NCI-H1930 (cell line): ENCODE measurements around the gene RALGPS1.
A peak's percentile ranks its signal among the peaks of the same experiment; 100 is the strongest.

Experiments
- DNase-seq, 2 experiments: peaks; one replicate each; lab custom pipeline; 2025; lab: John Stamatoyannopoulos, UW

Gene RALGPS1

DNA sequence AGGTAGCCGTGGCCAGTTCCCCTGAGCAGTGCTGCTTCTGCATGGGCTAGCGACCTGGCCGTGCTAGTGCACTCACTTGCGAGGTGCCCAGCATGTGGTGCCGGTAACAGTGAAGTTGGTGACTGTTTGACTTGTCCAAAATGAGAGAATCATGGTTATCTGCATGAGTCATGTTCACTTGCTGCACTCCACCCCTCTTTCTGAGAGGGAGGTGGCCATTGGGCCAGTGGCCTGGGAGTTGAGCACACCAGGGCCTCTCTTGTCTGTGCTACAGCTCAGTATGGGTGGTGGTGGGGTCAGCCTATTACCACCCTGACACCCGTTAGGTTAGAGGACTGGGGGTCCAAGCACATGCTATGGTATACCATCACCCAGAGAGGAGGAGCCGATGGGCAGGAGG is 294.6 kb downstream of the RALGPS1 start:
- no peak for DNase-seq

DNA sequence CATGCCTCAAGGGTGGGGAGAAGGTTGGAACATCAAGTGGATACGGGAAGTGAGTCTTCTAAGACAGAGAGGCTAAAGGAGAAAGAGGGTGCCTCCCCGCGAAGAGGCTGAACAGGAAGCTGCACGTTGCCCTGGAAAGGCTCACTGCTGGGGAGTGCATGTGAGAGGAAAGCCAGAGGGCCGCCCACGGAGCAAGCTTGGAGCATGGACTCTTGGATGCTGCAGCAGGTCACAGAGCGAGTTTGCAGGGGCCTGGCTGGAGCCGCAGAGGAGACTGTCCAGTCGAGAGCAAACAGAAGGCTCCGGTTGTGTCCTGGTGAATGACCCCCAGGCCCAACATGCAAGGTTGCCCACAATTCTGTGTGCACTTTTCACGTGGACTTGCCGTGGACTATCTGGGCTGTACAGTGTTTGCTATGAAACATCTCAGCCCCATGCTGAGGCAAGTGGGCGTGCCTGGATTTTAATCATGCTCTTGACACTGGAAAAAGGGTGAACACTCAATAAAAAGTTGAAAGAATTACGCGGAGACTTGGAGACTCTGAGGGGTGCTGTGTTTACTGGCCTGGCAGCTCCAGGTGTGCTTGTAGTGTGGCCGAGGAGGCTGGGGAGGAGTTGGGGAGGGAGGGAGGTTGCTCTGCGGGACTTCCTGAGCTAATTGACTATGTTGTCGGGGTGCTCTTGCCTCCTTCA is 295.5 kb downstream of the RALGPS1 start:
- no peak for DNase-seq

DNA sequence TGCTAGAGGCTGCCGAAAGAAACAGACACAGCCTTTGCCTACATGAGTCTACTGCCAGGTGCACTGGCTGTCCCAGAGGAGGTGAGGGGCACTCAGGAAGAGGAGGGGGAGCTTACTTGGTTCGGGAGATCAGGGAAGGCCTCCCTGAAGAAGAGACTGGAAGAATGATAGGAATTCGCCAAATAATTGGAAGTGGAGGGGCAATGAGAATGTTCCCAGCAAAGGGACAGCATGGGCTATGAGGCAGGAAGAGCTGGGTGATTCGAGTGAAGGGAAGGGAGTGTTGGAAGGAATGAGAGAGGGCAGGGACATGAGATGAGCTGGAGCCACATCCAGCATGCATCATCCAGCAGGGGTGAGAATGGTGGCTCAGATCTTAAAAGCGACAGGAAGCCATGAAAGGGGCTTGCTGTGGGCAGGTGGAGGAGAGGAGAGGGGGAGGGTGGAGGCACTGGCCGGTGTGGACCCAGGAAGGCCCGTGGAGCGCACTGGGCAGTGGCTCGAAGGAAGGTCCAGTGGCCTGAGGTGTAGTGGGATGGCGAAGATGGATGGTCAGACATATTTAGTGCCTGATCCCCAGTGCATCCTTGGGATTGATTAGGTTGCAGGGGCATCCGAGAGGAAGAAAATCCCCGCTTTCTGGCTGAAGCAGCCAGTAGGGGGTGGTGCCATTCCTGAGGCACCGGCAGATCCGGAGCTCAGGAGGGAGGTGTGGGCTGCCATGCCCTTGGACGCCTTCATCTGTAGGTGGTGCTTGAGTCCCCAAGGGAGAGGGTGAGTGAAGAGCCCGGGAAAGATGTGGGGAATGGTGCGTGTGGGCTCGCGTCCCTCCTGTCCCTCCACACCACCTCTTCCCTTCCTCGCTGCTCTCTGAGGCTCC is 296.5 kb downstream of the RALGPS1 start:
- no peak for DNase-seq

DNA sequence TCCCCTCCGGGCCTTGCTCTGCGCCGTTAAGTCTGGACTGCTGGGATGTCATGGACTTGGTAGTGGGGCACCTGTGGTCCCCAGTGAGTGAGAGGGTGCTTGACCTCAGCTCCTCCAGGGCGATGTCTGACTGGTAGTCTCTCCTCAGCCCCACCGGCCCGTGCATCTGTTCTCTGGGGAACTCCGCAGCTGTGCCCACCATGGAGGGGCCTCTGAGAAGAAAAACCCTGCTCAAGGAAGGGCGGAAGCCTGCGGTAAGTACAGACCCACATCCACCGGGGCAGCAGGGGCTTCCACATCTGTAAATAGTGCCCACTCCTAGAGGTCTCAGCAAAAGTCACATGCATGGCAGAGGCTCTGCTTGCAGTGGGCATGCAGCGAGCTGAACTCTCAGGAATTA is 297.4 kb downstream of the RALGPS1 start:
- no peak for DNase-seq

DNA sequence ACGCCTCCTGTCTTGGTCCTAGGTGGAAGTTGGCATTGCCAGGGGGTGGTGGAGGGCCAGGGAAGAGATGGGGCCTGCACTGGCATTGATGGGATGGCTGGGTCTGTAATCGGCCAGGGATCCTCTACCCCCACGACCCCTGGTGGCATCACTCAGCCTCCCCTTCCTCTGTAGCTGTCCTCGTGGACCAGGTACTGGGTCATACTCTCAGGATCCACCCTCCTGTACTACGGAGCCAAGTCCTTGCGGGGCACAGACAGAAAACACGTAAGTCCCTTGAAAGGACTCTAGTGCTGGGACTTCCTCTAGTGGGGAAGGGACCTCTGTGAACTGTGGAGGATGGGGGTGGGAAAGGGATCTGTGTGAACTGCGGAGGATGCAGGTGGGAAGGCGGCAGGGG is 297.9 kb downstream of the RALGPS1 start:
- no peak for DNase-seq

- DNase-seq, result no peak
These were observed 299.3 kb downstream of the RALGPS1 start for GRCh38 chr9:127213859-127214258.

DNA sequence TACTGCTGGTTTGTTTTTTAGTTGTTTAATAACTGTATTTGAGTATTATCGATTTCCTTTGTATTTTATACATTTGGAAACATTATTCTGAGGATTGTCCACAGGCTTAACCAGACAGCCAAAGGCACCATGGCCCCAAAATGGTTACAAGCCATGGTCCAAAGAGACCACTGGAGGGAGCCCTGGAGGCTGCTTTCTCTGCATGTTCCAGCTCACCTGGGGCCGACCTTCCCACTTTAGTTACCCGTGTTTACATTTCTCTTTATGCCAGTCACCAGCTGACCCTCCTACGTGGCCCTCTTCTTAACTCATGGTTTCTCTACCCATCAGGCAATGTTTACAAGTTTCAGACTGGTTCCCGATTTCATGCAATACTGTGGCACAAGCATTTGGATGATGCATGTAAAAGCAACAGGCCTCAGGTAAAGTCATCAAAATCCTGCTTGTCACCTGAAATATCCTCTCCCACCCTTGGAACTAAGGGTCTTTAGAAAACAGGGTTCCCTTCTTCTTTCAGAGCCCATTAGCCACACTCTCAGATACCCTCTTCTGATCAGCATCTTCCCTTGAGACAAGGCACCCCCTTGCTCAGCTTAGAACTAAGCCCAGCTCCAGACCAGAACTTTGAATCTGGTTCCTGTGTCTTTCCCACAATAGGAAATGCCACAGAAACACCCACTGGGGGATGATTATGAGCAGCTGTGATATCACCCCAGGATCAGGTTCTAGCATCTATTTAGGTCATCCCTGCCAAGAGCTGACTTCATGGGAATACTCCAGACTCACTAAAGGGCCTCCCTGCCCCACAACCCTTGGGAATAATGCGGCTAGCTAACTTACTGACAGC is 300.1 kb downstream of the RALGPS1 start:
- peak; percentile 11 to 38 for DNase-seq

- no peak for DNase-seq
These were observed 301.0 kb downstream of the RALGPS1 start for GRCh38 chr9:127215268-127216209.

DNA sequence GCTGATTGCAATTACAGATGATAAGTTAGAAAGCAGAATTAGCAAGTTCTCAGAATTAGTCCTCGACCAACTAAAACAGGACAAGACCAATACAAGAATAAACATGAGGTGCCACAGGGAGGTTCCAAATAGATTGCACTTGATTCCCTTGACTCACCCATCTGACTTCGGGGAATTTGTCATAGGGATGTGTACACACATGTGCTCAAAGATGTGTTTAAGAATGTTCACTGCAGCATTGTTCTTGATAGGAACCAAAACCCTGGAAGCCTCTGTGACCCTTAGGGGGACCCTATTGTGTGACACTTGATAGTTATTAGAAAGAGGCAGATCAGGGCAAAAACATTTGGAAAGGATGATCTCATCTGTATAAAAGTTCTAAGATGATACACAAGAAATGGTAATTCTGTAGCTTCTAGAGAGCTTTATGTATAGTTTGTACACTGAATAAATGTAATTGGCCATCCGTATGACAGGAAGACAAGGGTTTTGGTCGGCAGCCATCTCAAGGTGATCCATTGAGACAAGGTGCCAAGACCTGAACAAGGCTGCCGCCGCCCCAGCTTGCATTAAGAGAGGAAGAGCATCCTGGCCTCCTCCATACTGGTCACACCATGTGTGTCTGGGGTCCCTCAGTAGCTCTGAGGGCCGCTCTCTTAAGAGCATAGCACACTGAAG is 301.8 kb downstream of the RALGPS1 start:
- DNase-seq, result no peak

DNA sequence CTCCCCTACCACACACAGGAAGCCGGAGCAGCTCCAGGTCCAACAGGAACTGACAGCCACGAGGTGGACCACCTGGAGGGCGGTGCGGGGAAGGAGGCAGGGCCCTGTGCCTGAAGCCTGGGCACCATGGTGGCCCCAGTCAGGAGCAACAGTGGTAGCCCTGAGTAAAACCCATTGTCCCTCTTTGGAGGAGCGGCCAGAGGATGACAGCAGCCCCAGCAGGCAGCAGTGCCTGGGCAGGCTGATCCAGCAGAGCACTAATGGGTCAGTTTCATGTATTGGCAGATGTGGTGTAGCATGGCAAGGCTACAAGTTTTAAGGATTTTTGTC is 302.3 kb downstream of the RALGPS1 start:
- DNase-seq, result no peak

GRCh38 chr9:127218818-127219217 is 304.2 kb downstream of the RALGPS1 start:
- no peak for DNase-seq

DNA sequence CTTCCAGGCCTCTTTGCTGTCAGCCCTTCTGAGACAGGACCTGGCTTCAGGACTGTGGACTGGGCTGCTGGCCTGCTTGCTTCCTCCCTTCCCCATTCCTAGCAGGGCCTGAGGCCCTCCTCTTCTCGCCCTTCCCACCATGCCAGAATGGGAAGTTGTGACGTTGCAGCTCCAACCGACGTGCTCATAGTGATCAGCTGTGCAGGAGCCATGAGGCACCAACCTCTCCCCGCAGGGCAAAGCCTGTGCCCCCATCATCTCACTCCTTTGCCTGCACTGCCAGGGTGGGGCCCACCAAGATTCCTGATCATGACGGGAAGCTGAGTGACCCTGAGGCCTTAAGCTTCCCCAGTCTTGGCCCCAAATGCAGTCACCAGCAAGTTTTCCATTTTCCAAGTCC is 304.9 kb downstream of the RALGPS1 start:
- DNase-seq, result no peak

DNA sequence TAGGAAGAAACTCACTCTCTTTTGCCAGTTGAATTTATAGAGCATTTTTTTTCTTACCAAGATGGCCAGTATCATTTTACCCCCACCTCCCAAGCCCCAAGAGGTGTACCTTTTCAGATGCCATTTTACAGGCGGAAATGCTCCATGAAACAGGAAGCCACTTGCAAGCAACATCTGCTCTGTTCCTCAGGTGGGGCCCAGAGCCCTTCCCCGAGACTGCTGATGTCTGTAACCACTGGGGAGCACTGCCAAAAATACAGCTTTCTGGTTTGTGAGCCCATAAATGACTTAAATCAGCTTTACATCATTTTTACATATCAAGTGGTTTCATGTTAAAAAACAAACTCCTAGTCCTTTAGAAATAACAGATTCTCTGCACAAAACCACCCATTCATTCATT is 307.1 kb downstream of the RALGPS1 start:
- no peak for DNase-seq

- no peak for DNase-seq
These were observed 308.0 kb downstream of the RALGPS1 start for GRCh38 chr9:127222388-127223095.

DNA sequence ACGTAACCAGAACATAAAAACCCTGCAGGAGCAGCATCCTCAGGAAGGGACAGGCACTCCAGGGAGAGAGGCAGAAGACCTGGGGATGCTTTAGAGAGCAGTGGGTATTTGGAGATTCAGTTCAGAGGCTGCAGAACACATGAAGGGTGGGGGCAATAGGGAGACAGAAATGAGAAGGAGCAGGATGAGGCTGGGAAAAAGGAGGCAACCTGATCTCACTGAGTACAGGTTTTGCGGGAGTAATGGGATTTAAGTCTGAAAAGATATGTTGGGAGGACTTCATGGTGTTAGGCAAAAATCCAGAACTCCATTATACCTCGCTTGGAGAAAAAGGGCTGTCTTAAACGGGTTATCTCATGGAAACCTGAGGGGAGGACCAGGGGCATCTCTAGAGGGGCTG is 308.7 kb downstream of the RALGPS1 start:
- no peak for DNase-seq

- no peak for DNase-seq
These were observed 309.2 kb downstream of the RALGPS1 start for GRCh38 chr9:127223810-127224177.

DNA sequence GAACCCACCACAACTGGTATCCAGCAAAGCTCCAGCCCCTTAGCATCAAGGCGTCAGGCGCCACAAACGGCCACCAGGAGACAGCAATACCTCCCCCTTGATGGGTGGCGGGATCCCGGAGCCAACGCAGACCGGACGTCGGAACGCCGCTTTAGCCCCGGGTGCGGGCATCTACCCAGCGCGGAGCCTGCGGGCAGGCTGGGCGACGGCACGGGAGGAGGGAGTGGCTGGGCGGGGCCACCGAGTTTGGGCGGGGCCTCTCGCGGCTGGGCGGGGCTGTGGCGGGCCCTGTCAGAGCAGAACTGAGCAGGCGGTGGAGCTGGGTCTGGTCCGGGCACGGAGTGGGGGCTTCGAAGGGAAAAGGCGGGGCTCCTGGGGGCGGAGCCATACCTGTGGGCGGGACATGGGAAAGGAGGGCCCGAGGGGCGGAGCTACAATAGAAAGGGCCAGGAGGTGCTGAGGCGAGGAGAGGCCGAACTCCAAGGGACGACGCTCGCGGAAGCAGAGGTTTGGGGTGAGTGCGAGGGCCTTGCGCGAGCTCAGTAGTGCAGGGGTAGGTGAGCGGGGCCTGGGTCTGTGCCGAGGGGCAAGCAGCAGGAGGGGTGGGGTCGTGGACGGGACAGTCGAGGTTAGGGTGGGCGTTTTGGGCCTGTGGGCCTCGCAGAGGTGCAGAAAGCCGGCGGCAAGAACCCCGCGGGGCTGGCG is 309.7 kb downstream of the RALGPS1 start:
- peak; percentile 61 to 79 for DNase-seq

GRCh38 chr9:127224883-127225739 is 310.5 kb downstream of the RALGPS1 start:
- peak; percentile 88 to 90 for DNase-seq
